Peyer's patch (tissue), 4 donors: ENCODE data around the gene MCAT.

Experiments
- POLR2A ChIP-seq, 2 donors: fragments of 450-650 bp; IDR thresholded peaks; one replicate each; pipeline ENCODE4 v1.5.1; 2017; ENCODE audit warnings: antibody characterized with exemption in 2 of 2, mild to moderate bottlenecking in 2 of 2, moderate library complexity in 2 of 2
- TF ChIP-seq, protein P1 (sequence below), 6 experiments: fragments of 450-650 bp in 4 of 6; fragments of 200-600 bp in 2 of 6; sonication (generic) in 1 of 6; IDR thresholded peaks; one replicate each; pipeline ENCODE4 v1.5.1; 2017 to 2019; ENCODE audit warnings: antibody characterized with exemption in 6 of 6, mild to moderate bottlenecking in 3 of 6, moderate library complexity in 1 of 6

DNA sequence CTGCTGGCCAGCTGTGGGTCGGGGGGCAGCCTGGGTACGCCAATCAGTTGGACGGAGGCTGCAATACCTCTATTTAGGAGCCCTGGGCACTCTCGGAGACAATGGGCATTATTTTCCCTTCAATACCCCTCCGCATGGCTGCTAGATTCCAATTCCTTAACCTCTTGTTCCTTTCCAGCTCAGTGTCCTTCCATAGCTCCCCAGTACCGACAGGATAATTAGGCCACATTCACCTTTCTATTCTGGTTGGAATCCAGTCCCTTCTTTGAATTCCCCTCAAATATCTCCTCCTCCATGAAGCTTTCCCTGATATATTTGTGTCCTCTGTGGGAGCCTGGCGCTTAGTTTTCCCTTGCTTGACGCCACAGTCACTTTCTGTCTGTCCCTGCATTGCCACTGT, 36.9 kb downstream of the MCAT start:
- TF ChIP-seq POLR2A (IDR thresholded peaks at IDR 0.05), result no peak
- TF ChIP-seq, protein P1, sequence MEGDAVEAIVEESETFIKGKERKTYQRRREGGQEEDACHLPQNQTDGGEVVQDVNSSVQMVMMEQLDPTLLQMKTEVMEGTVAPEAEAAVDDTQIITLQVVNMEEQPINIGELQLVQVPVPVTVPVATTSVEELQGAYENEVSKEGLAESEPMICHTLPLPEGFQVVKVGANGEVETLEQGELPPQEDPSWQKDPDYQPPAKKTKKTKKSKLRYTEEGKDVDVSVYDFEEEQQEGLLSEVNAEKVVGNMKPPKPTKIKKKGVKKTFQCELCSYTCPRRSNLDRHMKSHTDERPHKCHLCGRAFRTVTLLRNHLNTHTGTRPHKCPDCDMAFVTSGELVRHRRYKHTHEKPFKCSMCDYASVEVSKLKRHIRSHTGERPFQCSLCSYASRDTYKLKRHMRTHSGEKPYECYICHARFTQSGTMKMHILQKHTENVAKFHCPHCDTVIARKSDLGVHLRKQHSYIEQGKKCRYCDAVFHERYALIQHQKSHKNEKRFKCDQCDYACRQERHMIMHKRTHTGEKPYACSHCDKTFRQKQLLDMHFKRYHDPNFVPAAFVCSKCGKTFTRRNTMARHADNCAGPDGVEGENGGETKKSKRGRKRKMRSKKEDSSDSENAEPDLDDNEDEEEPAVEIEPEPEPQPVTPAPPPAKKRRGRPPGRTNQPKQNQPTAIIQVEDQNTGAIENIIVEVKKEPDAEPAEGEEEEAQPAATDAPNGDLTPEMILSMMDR (IDR thresholded peaks at IDR 0.05), result no peak
